Cardiac septum (tissue), 1 donor: ENCODE data around the gene CASS4. TPM values are rescaled to one million over a fixed set of nuclear protein-coding genes. Genes with fewer than 3 reads are reported as not detected.

Source experiments
- DNase-seq: peaks from one replicate; pipeline ENCODE4 v3.0.0-alpha.2; 2020; ENCODE audit warnings: low spot score
- intact Hi-C: fragments of 100-400 bp; cut with DNase I; formaldehyde crosslinking; loops from one replicate; pipeline ENCODE4 v1.14.0; 2022
- total RNA-seq: library from RNA; stranded (reverse); fragmentation: NEBNext Ultra II Directional; extraction: Animal tissue kit (Norgen Biotek cat#: 25700); gene quantifications from one replicate; pipeline ENCODE4 v1.2.1, GENCODE V29; 2021
- donor health status: DM: no; HTN: no; CAD: no.

Gene CASS4
- total RNA-seq, 1 donor from 2014 or later = 0.30 TPM

GRCh38 chr20:56418385-56418861 lies 6.4 kb downstream of the CASS4 start:
- peak; percentile 66 for DNase-seq
- intact Hi-C loops = no loop called here

GRCh38 chr20:56420028-56420427 lies 8.0 kb downstream of the CASS4 start:
- intact Hi-C loops = no loop called here
- peak; percentile 35 for DNase-seq

GRCh38 chr20:56420940-56421688 lies 9.1 kb downstream of the CASS4 start:
- intact Hi-C loops = no loop called here
- DNase-seq = peak; percentile 12

GRCh38 chr20:56422076-56422823 lies 10.2 kb downstream of the CASS4 start:
- peak; percentile 4 for DNase-seq
- intact Hi-C loops = no loop called here

- DNase-seq = peak; percentile 56
Measured at GRCh38 chr20:56422824-56423189, 10.7 kb downstream of the CASS4 start.

GRCh38 chr20:56423211-56423610 lies 11.2 kb downstream of the CASS4 start:
- DNase-seq = no peak
- intact Hi-C loops = no loop called here

More at GRCh38 chr20:56422824-56423189, 10.7 kb downstream of the CASS4 start:
- intact Hi-C loops = no loop called here

GRCh38 chr20:56423886-56424285 lies 11.8 kb downstream of the CASS4 start:
- intact Hi-C loops = no loop called here
- no peak for DNase-seq

GRCh38 chr20:56424931-56425330 lies 12.9 kb downstream of the CASS4 start:
- intact Hi-C loops = no loop called here
- DNase-seq = no peak

- intact Hi-C loops = no loop called here
- peak; percentile 17 for DNase-seq
Measured at GRCh38 chr20:56426026-56426425, 14.0 kb downstream of the CASS4 start.

- DNase-seq = peak; percentile 15
- intact Hi-C loops = no loop called here
Measured at GRCh38 chr20:56426926-56427325, 14.9 kb downstream of the CASS4 start.

- intact Hi-C loops = no loop called here
- DNase-seq = no peak
Measured at GRCh38 chr20:56427797-56428196, 15.7 kb downstream of the CASS4 start.

- DNase-seq = peak; percentile 6
- intact Hi-C loops = no loop called here
Measured at GRCh38 chr20:56428410-56428809, 16.4 kb downstream of the CASS4 start.

- intact Hi-C loops = no loop called here
- DNase-seq = peak; percentile 66
Measured at GRCh38 chr20:56428881-56429280, 16.8 kb downstream of the CASS4 start.

GRCh38 chr20:56429502-56429901 lies 17.4 kb downstream of the CASS4 start:
- peak; percentile 38 for DNase-seq
- intact Hi-C loops = no loop called here

GRCh38 chr20:56429941-56430340 lies 17.9 kb downstream of the CASS4 start:
- peak; percentile 36 for DNase-seq
- intact Hi-C loops = no loop called here

- intact Hi-C loops = no loop called here
Measured at GRCh38 chr20:56430461-56430860, 18.4 kb downstream of the CASS4 start.

GRCh38 chr20:56430957-56431356 lies 18.9 kb downstream of the CASS4 start:
- intact Hi-C loops = no loop called here
- no peak for DNase-seq

More at GRCh38 chr20:56430461-56430860, 18.4 kb downstream of the CASS4 start:
- DNase-seq = no peak

- DNase-seq = no peak
- intact Hi-C loops = no loop called here
Measured at GRCh38 chr20:56431471-56431870, 19.4 kb downstream of the CASS4 start.

- intact Hi-C loops = no loop called here
- DNase-seq = no peak
Measured at GRCh38 chr20:56433221-56433879, 21.3 kb downstream of the CASS4 start.

GRCh38 chr20:56433880-56434255 lies 21.8 kb downstream of the CASS4 start:
- intact Hi-C loops = no loop called here
- no peak for DNase-seq
